ENCODE measurements around the gene VSIG2. TPM values are rescaled to one million over a fixed set of nuclear protein-coding genes. Genes with fewer than 3 reads are reported as not detected.

Gene VSIG2
- total and polyA plus RNA-seq, 10 of the 15 experiments (the other 5 are each of a cell fraction or from before 2014, with no cell fraction given), result 0.13 to 0.31 (median 0.15) TPM; not detected in 5

GRCh38 chr11:124759266-124760204 is 7.5 kb upstream of the VSIG2 start:
- no peak for DNase-seq (ENCODE audit: low read depth, low spot score)
- no peaks in the 10 kb centered on the region for H3K27me3 ChIP-seq (replicated peaks in 1 of 2; ENCODE audit: control insufficient read depth in 2 of 2, insufficient read depth in 2 of 2, low read length in 1 of 2)
- H3K36me3 ChIP-seq (ENCODE audit: control insufficient read depth in 2 of 2, insufficient read depth in 2 of 2, low read length in 1 of 2), result no peaks in the 10 kb centered on the region; a peak in 2 of 4 replicates
- peak; percentile 22 for ATAC-seq
- ChIA-PET RAD21 (ENCODE audit: unreplicated experiment) (interaction anchor here (0.9 to 5.8 kb wide), 6 partner anchors 13 to 89 kb away, joined by 3 to 67 read pairs (median 12); partner anchors contain the start of genes SIAE and SPA17), POLR2A (interaction anchor here (1.4 to 1.5 kb wide), 2 partner anchors 19 to 38 kb away, joined by 3 to 4 read pairs; no protein-coding TSS in a partner anchor), CTCF (interaction anchor here (0.9 to 16.3 kb wide), 16 partner anchors 12 to 194 kb away, joined by 3 to 272 read pairs (median 6); partner anchors contain the start of genes CCDC15, MSANTD2, NRGN and SIAE), SMC1A (ENCODE audit: uncharacterized antibody, unreplicated experiment) (interaction anchor here (0.9 to 8.8 kb wide), 5 partner anchors 13 to 88 kb away, joined by 5 to 93 read pairs (median 12); partner anchors contain the start of genes MSANTD2, SIAE and SPA17)
- peak overlapping the region; percentile 82 for H3K27ac ChIP-seq (ENCODE audit: control insufficient read depth, insufficient read depth)
- peak overlapping the region; percentile 98 for H3K4me2 ChIP-seq (ENCODE audit: control insufficient read depth, insufficient read depth)
- TSS peak; percentile 66 for BruUV-seq (replicated peaks)
- no peaks in the 10 kb centered on the region for H4K20me1 ChIP-seq (ENCODE audit: control insufficient read depth, insufficient read depth)
- 33% methylated on average over 45 of the region's 52 CpGs for WGBS (ENCODE audit: insufficient coverage, insufficient replicate concordance, low lambda C conversion rate, missing lambda C conversion rate)
- H3K4me3 ChIP-seq, result peak overlapping the region; percentile 83
- in situ Hi-C loops (cut with MboI), result loop anchor here (5.0 kb wide), 1 partner anchor 87 kb away; the partner anchor contains the start of genes SIAE and SPA17
- intact Hi-C loops (cut with micrococcal nuclease; ENCODE audit: unreplicated experiment), result no loop called here
- peaks cover 46% of the 10 kb centered on the region for H3K79me2 ChIP-seq (ENCODE audit: control insufficient read depth, insufficient read depth, low read length)
- no peak for FAIRE-seq
- H3K9ac ChIP-seq (ENCODE audit: control insufficient read depth, insufficient read depth, low read length), result peak overlapping the region; percentile 87
- peak overlapping the region; percentile 64 for H2AFZ ChIP-seq (ENCODE audit: control insufficient read depth, low read depth, low read length)
- H3K4me1 ChIP-seq (ENCODE audit: control insufficient read depth, insufficient read depth, low read length), result peaks cover 18% of the 10 kb centered on the region
- H3K9me3 ChIP-seq (replicated peaks; ENCODE audit: control insufficient read depth, insufficient read depth, low read length), result no peaks in the 10 kb centered on the region
- no peak for TF ChIP-seq FOXK2 (IDR thresholded peaks at IDR 0.05)
- TF ChIP-seq ZBTB40 (IDR thresholded peaks at IDR 0.05; ENCODE audit: borderline replicate concordance), result no peak
- no peak for TF ChIP-seq ATF3 (IDR thresholded peaks at IDR 0.05; ENCODE audit: borderline replicate concordance, extremely low read depth, low read depth, low read length)
- TF ChIP-seq HCFC1 (IDR thresholded peaks at IDR 0.05; ENCODE audit: low read length), result no peak
- TF ChIP-seq CBFB (IDR thresholded peaks at IDR 0.05; ENCODE audit: low read depth), result no peak
- TF ChIP-seq CEBPB (IDR thresholded peaks at IDR 0.05; ENCODE audit: borderline replicate concordance in 1 of 2, low read depth in 2 of 2, low read length in 2 of 2), result no peak
- no peak for TF ChIP-seq SIN3A (IDR thresholded peaks at IDR 0.05; ENCODE audit: low read depth, low read length)
- TF ChIP-seq NBN (IDR thresholded peaks at IDR 0.05), result no peak
- TF ChIP-seq SPI1 (IDR thresholded peaks at IDR 0.05; ENCODE audit: borderline replicate concordance, insufficient read depth, low read depth, low read length), result no peak
- TF ChIP-seq ZBTB11 (CRISPR knock-in tag; IDR thresholded peaks at IDR 0.05), result no peak
- TF ChIP-seq SMARCA5 (IDR thresholded peaks at IDR 0.05), result no peak
